HG03432 (cell line): Measurements from ENCODE around the gene RHOBTB3.
A peak's percentile ranks its signal among the peaks of the same experiment; 100 is the strongest.
"Not testable (repeated sequence)": the region's sequence is repeated elsewhere in the genome, so short reads cannot be mapped to it uniquely, and the experiment has no call there.

Experiments
- ATAC-seq: cut with Tn5 transposase; IDR thresholded peaks from one replicate; pipeline ENCODE4 v1.9.1; 2021; ENCODE audit warnings: mild to moderate bottlenecking, moderate library complexity; ENCODE audit not compliant: unreplicated experiment

The RHOBTB3 gene

GRCh38 chr5:95817430-95817829, 86.3 kb downstream of the RHOBTB3 start:
- no peak for ATAC-seq

GRCh38 chr5:95818181-95819147, 87.3 kb downstream of the RHOBTB3 start:
- no peak for ATAC-seq

GRCh38 chr5:95821110-95822021, 90.2 kb downstream of the RHOBTB3 start:
- peak; percentile 19 for ATAC-seq

GRCh38 chr5:95822043-95822541, 91.0 kb downstream of the RHOBTB3 start:
- peak; percentile 50 for ATAC-seq

- peak; percentile 48 for ATAC-seq
Measured at GRCh38 chr5:95822542-95823181, 91.5 kb downstream of the RHOBTB3 start, which contains the start of gene GLRX. Gene GLRX (minus strand): TSS chr5:95822726. CDS start chr5:95822662, 64 bp downstream.

- ATAC-seq: no peak
Measured at GRCh38 chr5:95823218-95823737, 92.1 kb downstream of the RHOBTB3 start.

- peak; percentile 55 for ATAC-seq
Measured at GRCh38 chr5:95823738-95824609, 92.8 kb downstream of the RHOBTB3 start.

GRCh38 chr5:95824747-95825146, 93.6 kb downstream of the RHOBTB3 start:
- no peak for ATAC-seq

- ATAC-seq: no peak
Measured at GRCh38 chr5:95825495-95825894, 94.4 kb downstream of the RHOBTB3 start.

- no peak for ATAC-seq
Measured at GRCh38 chr5:95826949-95827891, 96.1 kb downstream of the RHOBTB3 start.

GRCh38 chr5:95827892-95828246, 96.7 kb downstream of the RHOBTB3 start:
- no peak for ATAC-seq

- no peak for ATAC-seq
Measured at GRCh38 chr5:95830226-95830625, 99.1 kb downstream of the RHOBTB3 start.

- no peak for ATAC-seq
Measured at GRCh38 chr5:95832664-95833063, 101.5 kb downstream of the RHOBTB3 start.

- ATAC-seq: no peak
Measured at GRCh38 chr5:95835682-95836385, 104.7 kb downstream of the RHOBTB3 start.

GRCh38 chr5:95836544-95836943, 105.4 kb downstream of the RHOBTB3 start:
- peak; percentile 13 for ATAC-seq

- not testable (repeated sequence) for ATAC-seq
Measured at GRCh38 chr5:95836971-95837370, 105.8 kb downstream of the RHOBTB3 start.

- ATAC-seq: no peak
Measured at GRCh38 chr5:95837492-95837891, 106.4 kb downstream of the RHOBTB3 start.

GRCh38 chr5:95838001-95838520, 106.9 kb downstream of the RHOBTB3 start:
- ATAC-seq: no peak
